Epithelial cell of prostate (primary cell): ENCODE data around the gene DENND11.

Experiments used
- DNase-seq: peaks from one replicate; pipeline ENCODE4 v3.0.0-alpha.2; 2011; ENCODE audit warnings: low read depth, low spot score
- H3K27ac ChIP-seq: fragments of 450-650 bp; 2 replicates; pipeline ENCODE4 v1.5.1; 2017; ENCODE audit warnings: mild to moderate bottlenecking

Gene DENND11

DNA sequence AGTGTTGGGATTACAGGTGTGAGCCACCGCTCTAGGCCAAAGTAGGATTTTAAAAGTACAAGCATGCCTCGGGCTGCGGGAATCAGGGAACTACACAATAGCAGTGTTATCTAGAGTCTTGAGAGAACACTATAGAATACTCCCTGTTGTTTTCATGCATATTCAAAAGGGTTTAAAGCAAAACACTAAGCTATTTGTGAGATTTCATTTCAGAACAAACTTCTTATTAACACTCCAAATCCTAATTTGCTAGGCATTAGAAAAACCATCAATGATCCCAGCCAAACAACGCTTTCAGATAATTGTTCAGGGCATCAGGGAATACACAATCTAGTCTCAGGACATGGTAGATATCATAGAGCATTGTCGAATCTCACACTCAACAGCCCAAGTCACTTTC, 13.9 kb downstream of the DENND11 start:
- H3K27ac ChIP-seq: no peak overlapping the region
- no peak for DNase-seq

DNA sequence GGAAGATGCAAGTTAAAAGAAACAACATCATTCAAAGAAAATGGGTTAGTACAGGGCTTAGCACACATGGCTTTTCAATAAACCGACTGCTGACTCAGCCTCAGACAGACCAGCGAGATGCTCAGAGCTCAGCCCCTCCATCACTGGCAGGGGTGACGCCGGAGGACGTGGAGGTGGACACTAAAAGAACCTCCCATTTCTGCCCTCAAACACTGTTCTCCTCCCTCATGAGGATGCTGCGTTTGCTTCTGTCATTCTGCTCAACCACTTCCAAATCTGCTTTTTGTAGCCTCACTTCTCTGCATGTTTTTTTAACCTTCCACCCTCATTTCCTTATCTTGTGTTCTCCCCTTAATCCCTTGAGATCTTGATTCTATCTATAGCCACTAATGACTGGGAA, 15.3 kb downstream of the DENND11 start:
- no peak for DNase-seq
- no peak overlapping the region for H3K27ac ChIP-seq

- DNase-seq: no peak
- no peak overlapping the region for H3K27ac ChIP-seq
Observed at GRCh38 chr7:141686074-141686473, 15.9 kb downstream of the DENND11 start.

GRCh38 chr7:141685285-141686023, 16.5 kb downstream of the DENND11 start:
- DNase-seq: no peak
- no peak overlapping the region for H3K27ac ChIP-seq

GRCh38 chr7:141679014-141679413, 23.0 kb downstream of the DENND11 start:
- H3K27ac ChIP-seq: no peak overlapping the region
- no peak for DNase-seq

- peak; percentile 64 for DNase-seq
- H3K27ac ChIP-seq: peak overlapping the region; percentile 76
Observed at GRCh38 chr7:141676618-141677017, 25.3 kb downstream of the DENND11 start.

- H3K27ac ChIP-seq: peak overlapping the region; percentile 76
- no peak for DNase-seq
Observed at GRCh38 chr7:141675436-141676215, 26.3 kb downstream of the DENND11 start.

DNA sequence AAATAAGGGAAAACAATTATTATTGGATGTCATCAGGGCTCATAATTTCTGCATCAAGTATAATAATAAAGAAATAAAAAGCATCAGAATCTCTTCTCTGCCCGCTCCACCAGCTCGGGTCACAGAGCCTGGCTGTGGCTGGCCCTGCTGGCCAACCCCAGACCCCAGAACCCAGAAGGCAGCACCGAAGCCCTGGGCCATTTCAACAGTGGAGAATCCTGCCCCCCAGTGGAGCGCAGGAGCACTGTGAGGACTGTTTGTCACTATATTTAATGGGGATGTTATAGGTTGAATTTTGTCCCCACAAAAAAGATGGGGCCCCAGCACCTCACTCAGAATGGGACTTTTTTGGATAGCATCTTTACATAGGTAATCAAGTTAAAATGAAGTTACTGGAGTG, 27.3 kb downstream of the DENND11 start:
- DNase-seq: no peak
- peak overlapping the region; percentile 76 for H3K27ac ChIP-seq

- H3K27ac ChIP-seq: peak overlapping the region; percentile 76
- DNase-seq: peak; percentile 56
Observed at GRCh38 chr7:141674171-141674671, 27.7 kb downstream of the DENND11 start.

DNA sequence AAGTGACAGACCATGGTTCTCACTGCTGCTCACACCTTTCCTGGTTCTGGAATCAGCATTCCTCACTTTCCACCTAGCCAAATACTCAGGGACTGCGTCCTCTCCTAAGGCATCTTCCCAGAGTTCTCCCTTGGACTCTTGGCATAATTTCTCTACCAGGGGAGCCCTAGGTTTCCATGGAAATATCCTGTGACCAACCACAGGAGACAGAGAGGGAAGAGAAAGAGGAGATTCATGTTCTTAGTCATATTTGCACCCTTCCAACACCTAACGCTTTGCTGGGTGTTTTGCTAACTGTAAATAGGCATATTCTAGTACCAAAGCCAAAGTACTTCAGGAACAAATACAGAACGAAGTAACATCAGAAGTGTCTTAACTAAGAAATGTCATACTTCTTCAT, 28.6 kb downstream of the DENND11 start:
- peak overlapping the region; percentile 76 for H3K27ac ChIP-seq
- no peak for DNase-seq

GRCh38 chr7:141671705-141672496, 30.1 kb downstream of the DENND11 start:
- DNase-seq: no peak
- H3K27ac ChIP-seq: peak overlapping the region; percentile 76

GRCh38 chr7:141668853-141669252, 33.1 kb downstream of the DENND11 start:
- no peak overlapping the region for H3K27ac ChIP-seq
- DNase-seq: no peak

DNA sequence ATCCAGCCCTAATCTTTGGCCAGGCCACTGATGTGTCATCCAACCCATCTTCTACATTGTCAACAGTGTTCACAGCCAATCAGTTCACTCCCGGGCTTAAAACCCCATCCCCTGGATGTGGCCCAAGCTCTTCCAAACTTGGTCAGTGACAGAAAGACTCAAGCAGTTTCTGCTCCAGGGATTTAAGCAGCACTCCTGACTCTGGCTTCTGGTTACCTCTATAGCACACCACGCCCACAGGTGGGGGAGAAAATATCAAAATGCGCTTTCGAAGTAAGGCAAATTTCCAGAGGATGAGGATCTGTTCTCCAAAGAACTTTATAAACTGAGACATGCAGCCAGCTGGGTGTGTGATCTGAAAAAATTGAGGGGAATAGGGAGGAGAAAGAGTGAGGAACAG, 35.9 kb downstream of the DENND11 start:
- DNase-seq: no peak
- H3K27ac ChIP-seq: no peak overlapping the region

DNA sequence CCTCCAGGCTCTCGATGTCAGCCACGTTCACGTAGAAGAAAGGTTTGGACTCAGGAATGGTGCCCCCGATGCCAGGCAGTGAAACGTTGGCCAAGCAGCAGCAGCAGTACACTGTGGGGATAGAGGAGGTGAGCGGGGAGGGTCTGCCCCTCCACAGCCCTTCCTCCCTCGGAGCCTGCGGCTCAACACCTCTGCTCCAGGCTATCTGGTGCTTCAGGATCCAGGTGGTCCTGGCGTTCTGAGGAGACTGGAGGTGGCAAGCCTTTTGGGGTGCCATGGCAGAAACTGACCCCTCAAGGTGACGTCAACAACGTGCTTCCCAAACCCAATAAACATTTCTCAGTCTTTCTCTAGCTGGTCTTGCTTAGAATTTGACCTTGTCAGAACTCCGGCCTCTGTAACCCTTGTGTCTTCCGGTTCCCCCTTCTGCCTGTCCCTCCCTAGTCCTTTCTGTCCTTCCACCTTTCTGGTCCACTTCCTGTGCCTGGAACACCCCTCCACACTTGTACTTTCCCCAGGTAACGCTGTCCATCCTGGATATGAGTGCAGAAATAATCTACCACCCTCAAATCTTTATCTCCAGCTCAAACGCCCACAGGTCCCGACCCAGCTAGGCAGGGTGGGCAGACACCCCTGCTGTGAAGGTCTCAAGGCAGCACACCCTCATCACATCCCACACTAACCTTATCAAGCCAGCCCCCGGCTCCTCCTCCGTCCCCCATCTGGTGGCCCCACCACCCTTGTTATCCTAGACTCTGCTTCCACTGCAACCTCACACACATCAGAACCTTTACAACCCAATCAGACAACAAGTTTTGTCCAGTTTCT, 36.5 kb downstream of the DENND11 start:
- DNase-seq: no peak
- no peak overlapping the region for H3K27ac ChIP-seq

DNA sequence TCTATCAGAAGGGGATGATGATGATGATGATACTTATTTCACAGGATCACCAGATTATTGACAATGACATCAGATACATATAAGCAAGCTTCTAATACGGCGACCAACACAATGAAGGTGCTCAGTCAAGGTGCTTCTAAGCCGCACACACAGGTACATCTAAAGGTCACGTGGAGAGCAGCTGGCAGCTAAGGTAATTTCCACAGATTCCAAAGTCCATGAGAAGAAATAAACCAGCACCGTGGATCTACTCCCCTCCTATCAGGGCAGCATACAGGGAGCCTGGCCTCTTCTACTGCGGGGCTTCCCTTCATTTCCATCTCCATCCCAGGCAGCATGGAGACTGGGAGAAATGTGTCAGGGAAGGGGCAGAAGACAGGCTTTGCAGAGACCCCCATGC, 37.5 kb downstream of the DENND11 start:
- DNase-seq: no peak
- no peak overlapping the region for H3K27ac ChIP-seq

DNA sequence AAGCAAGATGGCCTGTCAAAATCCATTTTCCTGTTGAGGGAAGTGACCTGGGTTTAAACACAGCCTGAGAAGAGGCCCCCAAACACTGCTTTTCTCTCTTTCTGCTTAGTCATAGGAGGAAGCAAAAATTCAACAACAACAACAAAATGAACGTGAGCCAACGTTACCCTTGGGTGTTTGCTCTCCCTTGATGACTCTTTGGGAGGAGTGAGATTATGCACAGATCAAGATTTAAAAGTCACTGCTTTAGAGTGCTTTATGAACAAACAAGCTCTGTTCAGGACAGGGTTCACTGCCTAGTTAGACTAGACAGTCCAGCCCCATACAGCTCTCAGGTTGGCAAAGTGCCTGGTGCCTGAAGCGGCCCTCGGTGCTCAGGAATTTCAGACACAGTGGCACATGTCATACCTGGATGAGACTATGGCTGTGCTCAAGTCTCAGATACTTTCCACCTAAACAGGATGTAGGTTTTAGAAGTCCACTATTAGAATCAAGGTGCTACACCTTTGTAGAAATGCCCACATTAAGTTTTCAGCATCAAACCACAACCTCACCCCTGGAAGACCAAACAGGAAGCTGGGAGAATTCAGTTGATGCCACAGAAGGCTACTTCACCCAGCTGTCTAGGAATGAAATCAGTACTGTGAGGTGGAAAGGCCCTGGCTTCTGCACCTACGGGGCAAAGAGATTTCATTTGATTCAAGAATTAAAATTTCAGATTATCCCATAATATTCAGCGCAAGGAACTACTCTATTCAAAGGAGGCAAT, 38.7 kb downstream of the DENND11 start:
- DNase-seq: peak; percentile 84
- H3K27ac ChIP-seq: peak overlapping the region; percentile 75

DNA sequence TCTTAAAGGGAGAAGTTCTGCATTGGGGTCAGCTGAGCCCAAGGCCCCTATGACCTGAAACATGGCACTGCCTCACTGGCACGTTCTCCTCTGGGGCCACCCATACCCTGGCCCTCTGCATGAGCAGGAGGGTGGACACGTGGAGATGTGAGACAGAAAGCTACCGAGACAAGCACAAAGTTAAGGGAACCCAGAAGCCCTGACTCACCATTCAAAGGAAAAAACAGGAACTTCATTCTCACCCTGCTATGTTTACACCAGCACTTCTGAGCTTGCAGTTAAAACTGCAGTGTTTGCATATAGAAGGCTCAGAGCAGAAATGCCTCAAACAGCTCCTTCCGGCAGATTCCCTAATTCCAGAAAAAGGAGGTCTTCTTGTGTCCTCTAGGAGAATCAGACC, 41.7 kb downstream of the DENND11 start:
- no peak overlapping the region for H3K27ac ChIP-seq
- no peak for DNase-seq

- no peak for DNase-seq
- H3K27ac ChIP-seq: no peak overlapping the region
Observed at GRCh38 chr7:141659501-141659900, 42.5 kb downstream of the DENND11 start.

DNA sequence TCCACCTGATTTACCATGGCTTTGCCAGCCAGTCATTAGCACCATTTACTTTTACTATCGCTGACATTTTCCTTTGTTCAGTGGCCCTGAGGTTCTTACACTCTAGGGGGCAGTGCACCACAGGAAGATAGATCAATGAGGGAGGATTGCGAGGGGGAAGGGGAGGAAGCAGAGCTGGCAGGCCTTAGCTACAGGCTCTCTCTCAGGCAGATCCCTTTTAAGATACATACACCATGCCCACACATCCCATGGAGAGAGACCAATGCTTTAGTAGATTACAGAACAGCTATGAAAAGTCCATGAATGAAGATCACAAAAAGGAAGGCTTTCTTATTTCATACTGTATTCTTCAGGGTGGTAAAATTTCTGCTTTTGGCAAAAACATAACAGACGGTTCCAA, 47.4 kb downstream of the DENND11 start:
- no peak overlapping the region for H3K27ac ChIP-seq
- peak; percentile 16 for DNase-seq
